H1 (cell line): ENCODE measurements around the gene CEP44. TPM values are rescaled to one million over a fixed set of nuclear protein-coding genes. Genes with fewer than 3 reads are reported as not detected.

ENCODE experiments used
- BCL11A ChIP-seq, 2 experiments: IDR thresholded peaks; one replicate each; pipeline ENCODE4 v1.6.1; 2011; ENCODE audit warnings: low read depth in 2 of 2, low read length in 2 of 2, mild to moderate bottlenecking in 2 of 2
- HDAC2 ChIP-seq, 2 experiments: fragments of 300-600 bp in 1 of 2; sonication (generic) in 1 of 2; IDR thresholded peaks; 2 replicates each; pipeline ENCODE4 v1.6.1; 2011 to 2012; ENCODE audit warnings: low read depth in 2 of 2, low read length in 2 of 2, mild to moderate bottlenecking in 2 of 2, moderate library complexity in 2 of 2, borderline replicate concordance in 1 of 2, inconsistent platforms in 1 of 2
- KDM4A ChIP-seq: IDR thresholded peaks from one replicate; pipeline ENCODE4 v1.7.1; 2012; ENCODE audit warnings: low read depth, mild to moderate bottlenecking, moderate library complexity, low read length, inconsistent platforms; ENCODE audit not compliant: severe bottlenecking
- NANOG ChIP-seq: IDR thresholded peaks from 2 replicates; pipeline ENCODE4 v1.6.1; 2011; ENCODE audit warnings: low read length, low read depth, mild to moderate bottlenecking, inconsistent platforms; ENCODE audit not compliant: insufficient read depth, poor library complexity, severe bottlenecking
- NRF1 ChIP-seq: IDR thresholded peaks from 2 replicates; pipeline ENCODE4 v1.6.1; 2011; ENCODE audit warnings: mild to moderate bottlenecking, low read depth, low read length, improper control_type of control experiment
- SP4 ChIP-seq: IDR thresholded peaks from 2 replicates; pipeline ENCODE4 v1.6.1; 2012; ENCODE audit warnings: low read length, inconsistent platforms
- polyA plus RNA-seq, 7 experiments: library from polyadenylated mRNA; depleted of rRNA in 3 of 7; stranded (reverse) in 5 of 7; unstranded in 2 of 7; fragments of >200 nt in 5 of 7; fragments of 200-250 nt in 2 of 7; gene quantifications; 1 replicate in 5 of 7; 2 replicates in 1 of 7; 4 replicates in 1 of 7; pipeline versions ENCODE4 v1.2.1 to v1.2.3, GENCODE V29; 2011 to 2013; ENCODE audit warnings: missing spikeins in 2 of 7, mixed read lengths in 2 of 7
- total RNA-seq: library from RNA; stranded (reverse); fragmentation: NEBNext Ultra II Directional; extraction: Animal tissue kit (Norgen Biotek cat#: 25700); gene quantifications from 2 replicates; pipeline ENCODE4 v1.2.1, GENCODE V29; 2021
- TF ChIP-seq, protein P1 (sequence below): fragments of 300-600 bp; sonication (generic); IDR thresholded peaks from 2 replicates; pipeline ENCODE4 v1.7.1; 2012; ENCODE audit warnings: low read length, moderate library complexity, mild to moderate bottlenecking, inconsistent platforms; ENCODE audit not compliant: insufficient replicate concordance

The CEP44 gene
- total and polyA plus RNA-seq, 2 of the 8 experiments (the other 6 are each of a cell fraction or from before 2014, with no cell fraction given): 3.4 to 17.1 TPM

DNA sequence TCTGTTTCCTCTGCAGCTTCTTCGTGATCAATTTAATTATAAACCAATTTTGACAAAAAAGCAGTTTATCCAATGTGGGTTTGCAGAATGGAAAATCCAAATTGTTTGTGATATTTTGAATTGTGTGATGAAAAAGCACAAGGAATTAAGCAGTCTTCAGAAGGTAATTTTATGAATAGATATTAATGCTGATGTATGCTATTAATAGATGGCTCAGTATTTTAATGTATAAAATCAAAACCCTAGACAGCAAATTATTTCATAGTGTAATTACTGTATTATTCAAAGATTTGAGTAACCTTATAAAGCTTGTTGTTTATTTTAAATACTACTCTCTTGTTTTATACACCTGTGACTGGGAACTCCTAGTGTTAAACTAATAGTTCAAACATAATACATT lies 20.0 kb downstream of the CEP44 start (continued):
- TF ChIP-seq, protein P1, sequence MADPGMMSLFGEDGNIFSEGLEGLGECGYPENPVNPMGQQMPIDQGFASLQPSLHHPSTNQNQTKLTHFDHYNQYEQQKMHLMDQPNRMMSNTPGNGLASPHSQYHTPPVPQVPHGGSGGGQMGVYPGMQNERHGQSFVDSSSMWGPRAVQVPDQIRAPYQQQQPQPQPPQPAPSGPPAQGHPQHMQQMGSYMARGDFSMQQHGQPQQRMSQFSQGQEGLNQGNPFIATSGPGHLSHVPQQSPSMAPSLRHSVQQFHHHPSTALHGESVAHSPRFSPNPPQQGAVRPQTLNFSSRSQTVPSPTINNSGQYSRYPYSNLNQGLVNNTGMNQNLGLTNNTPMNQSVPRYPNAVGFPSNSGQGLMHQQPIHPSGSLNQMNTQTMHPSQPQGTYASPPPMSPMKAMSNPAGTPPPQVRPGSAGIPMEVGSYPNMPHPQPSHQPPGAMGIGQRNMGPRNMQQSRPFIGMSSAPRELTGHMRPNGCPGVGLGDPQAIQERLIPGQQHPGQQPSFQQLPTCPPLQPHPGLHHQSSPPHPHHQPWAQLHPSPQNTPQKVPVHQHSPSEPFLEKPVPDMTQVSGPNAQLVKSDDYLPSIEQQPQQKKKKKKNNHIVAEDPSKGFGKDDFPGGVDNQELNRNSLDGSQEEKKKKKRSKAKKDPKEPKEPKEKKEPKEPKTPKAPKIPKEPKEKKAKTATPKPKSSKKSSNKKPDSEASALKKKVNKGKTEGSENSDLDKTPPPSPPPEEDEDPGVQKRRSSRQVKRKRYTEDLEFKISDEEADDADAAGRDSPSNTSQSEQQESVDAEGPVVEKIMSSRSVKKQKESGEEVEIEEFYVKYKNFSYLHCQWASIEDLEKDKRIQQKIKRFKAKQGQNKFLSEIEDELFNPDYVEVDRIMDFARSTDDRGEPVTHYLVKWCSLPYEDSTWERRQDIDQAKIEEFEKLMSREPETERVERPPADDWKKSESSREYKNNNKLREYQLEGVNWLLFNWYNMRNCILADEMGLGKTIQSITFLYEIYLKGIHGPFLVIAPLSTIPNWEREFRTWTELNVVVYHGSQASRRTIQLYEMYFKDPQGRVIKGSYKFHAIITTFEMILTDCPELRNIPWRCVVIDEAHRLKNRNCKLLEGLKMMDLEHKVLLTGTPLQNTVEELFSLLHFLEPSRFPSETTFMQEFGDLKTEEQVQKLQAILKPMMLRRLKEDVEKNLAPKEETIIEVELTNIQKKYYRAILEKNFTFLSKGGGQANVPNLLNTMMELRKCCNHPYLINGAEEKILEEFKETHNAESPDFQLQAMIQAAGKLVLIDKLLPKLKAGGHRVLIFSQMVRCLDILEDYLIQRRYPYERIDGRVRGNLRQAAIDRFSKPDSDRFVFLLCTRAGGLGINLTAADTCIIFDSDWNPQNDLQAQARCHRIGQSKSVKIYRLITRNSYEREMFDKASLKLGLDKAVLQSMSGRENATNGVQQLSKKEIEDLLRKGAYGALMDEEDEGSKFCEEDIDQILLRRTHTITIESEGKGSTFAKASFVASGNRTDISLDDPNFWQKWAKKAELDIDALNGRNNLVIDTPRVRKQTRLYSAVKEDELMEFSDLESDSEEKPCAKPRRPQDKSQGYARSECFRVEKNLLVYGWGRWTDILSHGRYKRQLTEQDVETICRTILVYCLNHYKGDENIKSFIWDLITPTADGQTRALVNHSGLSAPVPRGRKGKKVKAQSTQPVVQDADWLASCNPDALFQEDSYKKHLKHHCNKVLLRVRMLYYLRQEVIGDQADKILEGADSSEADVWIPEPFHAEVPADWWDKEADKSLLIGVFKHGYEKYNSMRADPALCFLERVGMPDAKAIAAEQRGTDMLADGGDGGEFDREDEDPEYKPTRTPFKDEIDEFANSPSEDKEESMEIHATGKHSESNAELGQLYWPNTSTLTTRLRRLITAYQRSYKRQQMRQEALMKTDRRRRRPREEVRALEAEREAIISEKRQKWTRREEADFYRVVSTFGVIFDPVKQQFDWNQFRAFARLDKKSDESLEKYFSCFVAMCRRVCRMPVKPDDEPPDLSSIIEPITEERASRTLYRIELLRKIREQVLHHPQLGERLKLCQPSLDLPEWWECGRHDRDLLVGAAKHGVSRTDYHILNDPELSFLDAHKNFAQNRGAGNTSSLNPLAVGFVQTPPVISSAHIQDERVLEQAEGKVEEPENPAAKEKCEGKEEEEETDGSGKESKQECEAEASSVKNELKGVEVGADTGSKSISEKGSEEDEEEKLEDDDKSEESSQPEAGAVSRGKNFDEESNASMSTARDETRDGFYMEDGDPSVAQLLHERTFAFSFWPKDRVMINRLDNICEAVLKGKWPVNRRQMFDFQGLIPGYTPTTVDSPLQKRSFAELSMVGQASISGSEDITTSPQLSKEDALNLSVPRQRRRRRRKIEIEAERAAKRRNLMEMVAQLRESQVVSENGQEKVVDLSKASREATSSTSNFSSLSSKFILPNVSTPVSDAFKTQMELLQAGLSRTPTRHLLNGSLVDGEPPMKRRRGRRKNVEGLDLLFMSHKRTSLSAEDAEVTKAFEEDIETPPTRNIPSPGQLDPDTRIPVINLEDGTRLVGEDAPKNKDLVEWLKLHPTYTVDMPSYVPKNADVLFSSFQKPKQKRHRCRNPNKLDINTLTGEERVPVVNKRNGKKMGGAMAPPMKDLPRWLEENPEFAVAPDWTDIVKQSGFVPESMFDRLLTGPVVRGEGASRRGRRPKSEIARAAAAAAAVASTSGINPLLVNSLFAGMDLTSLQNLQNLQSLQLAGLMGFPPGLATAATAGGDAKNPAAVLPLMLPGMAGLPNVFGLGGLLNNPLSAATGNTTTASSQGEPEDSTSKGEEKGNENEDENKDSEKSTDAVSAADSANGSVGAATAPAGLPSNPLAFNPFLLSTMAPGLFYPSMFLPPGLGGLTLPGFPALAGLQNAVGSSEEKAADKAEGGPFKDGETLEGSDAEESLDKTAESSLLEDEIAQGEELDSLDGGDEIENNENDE: no peak
- no peak for TF ChIP-seq SP4
- TF ChIP-seq HDAC2 (IDR thresholded peaks at IDR 0.05; ENCODE audit: borderline replicate concordance in 1 of 2, low read depth in 2 of 2, low read length in 2 of 2): no peak
- TF ChIP-seq BCL11A (IDR thresholded peaks at IDR 0.05; ENCODE audit: low read depth in 2 of 2, low read length in 2 of 2): no peak
- no peak for TF ChIP-seq NRF1
- no peak for TF ChIP-seq KDM4A
- no peak for TF ChIP-seq NANOG
